GM21529 (cell line): ENCODE data around the gene ZRANB2.
A peak's percentile ranks its signal among the peaks of the same experiment; 100 is the strongest.

Source experiments
- ATAC-seq: cut with Tn5 transposase; IDR thresholded peaks from one replicate; pipeline ENCODE4 v1.9.1; 2021; ENCODE audit not compliant: unreplicated experiment

ZRANB2 gene, protein sequence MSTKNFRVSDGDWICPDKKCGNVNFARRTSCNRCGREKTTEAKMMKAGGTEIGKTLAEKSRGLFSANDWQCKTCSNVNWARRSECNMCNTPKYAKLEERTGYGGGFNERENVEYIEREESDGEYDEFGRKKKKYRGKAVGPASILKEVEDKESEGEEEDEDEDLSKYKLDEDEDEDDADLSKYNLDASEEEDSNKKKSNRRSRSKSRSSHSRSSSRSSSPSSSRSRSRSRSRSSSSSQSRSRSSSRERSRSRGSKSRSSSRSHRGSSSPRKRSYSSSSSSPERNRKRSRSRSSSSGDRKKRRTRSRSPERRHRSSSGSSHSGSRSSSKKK

DNA sequence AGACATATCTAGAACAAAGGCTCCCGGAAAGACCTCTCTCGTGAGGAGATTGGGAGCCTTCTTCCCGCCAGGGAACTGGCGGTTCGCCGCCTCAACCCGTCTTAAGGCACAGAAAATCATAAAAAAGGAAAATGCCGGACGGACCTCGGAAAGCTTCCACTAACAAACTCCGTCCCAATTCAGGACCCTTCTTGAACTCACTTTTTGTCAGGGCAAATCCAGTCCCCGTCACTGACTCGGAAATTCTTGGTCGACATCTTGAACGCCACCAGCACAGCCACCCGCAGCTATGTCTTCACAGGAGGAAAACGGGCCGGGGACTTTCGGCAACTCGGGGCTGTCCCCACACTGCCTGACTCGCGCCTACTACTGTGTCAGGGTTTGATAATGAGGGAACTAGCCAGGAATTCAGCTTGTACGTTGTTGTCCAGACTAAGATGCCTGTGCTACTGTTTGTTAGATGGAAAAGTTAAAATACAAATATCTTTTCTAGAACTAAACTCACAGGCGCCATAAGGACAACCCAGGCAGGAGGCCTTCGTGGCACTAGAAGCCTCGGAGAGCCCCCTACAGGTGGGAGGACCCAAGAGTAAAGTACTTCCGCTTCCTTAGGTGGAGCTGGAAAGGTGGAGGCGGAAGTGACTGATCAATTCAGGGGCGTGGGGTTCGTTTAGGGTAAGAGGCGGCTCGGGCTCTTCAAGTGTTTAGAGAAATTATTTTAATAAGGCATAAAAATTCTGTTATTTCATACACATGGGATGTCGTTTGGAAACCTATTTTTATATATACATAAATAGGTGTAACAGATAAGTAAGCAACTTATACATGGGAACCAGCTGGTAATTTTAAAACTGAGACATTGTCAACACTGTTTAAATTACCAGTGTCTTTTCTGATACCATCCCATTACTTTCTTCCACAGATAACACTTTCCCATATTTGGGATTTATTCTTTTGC, at the start of gene ZRANB2:
Gene ZRANB2 (minus strand): TSS at position 297 of the 958 bp plus-strand sequence. CDS start 40 bp downstream, at position 257.
- ATAC-seq, result peak; percentile 100

DNA sequence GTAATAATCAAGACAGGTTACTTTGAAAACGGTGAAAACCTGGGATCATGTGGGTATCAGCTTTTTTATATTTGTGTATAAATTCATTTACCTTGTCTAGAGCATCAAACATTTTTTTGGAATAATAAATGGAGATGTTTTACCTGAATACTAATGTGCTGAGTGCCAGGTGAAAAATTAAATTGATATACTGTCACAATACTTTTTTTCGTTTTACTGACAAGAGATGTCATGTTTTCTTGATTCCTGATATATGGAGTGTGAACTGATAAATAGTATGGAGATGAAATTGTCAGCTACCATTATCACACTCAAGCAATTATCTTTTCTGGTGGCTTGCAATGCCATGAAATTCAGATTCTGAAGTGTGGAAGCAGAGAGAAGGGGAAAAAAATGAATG, 47.2 kb upstream of the ZRANB2 start:
- ATAC-seq, result no peak

DNA sequence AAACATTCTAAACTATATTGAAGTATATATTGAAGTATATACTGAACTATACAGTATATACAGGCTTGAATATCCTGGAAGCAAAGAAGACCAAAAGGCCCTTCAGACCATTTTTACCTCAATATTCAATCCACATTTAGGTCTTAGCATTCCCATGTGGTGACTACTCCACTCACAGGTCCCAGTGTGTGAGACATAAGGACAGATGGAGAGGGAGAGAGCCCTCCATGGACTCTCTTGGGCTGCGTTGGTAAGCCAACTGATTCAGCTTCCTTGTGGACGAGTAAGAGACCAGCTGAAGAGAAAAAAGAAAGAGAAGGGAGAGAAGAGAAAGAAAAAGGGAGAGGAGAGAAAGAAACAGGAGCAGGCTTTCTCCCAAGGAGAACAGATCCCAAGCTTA, 37.3 kb upstream of the ZRANB2 start:
- ATAC-seq, result no peak

DNA sequence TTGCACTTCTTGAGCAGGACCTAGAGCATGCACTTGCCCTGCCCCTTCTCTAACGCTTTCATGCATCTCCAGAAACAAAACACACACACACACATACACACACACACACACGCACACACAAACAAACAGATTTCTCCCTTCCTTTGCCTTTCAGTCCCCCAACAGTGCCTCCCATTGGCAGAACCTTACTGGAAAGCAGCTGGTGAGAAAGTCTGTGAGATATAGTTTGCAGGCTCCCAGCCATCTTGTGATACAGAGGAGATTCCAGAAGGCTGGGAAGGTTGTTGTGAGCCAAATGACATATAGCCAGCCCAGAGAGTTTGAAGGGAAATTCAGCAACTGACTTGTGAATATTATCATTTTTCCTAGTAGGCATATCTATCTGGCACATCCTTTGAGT, 35.9 kb upstream of the ZRANB2 start:
- no peak for ATAC-seq

DNA sequence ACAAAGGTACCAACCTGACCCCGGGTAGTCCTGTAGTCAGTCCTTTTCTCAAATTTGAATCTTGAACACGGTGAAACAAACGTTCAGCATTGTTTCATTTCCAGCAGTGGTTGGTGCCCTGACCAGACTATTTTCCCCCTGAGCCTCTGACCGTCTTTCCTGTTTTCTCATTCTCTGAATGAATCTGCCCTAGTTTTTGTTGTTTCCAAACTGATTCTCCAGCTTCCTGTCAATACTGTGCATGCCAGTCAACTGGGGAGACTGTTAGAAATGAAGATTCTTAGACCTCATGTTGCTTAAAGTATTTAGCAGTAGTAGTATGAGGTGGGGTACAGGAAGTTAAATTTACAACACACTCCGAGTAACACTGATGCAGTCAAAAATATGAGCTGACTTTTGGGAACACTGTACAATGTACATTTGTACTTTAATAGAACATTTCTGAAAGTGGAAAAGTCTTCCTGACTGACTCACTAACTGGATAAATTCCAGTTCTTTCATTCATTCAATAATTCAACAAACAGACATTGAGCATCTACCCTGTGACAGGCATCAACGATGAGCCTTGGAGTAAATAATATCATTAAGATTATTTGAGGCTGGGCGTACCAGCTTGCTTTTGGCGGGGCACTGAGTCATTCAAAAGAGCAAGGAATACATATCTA, 26.0 kb upstream of the ZRANB2 start:
- no peak for ATAC-seq

DNA sequence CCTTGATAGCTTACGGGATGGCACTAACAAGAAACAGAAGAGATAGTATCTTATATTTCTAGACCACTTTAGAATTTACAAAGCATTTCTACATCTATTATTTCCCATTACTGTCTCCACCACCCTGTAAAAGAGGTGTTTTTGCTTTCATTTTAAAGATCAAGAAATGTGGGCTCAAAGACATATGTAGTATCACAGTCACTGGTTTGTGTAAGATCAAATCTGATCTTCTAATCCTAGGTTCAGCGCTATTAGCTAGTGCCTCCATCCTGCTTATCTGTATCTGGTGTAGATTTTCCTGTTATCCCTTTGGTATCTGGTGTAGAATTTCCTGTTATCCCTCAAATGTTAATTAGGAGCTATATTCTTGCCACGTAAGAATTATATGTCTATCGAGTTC, 23.6 kb upstream of the ZRANB2 start:
- no peak for ATAC-seq

DNA sequence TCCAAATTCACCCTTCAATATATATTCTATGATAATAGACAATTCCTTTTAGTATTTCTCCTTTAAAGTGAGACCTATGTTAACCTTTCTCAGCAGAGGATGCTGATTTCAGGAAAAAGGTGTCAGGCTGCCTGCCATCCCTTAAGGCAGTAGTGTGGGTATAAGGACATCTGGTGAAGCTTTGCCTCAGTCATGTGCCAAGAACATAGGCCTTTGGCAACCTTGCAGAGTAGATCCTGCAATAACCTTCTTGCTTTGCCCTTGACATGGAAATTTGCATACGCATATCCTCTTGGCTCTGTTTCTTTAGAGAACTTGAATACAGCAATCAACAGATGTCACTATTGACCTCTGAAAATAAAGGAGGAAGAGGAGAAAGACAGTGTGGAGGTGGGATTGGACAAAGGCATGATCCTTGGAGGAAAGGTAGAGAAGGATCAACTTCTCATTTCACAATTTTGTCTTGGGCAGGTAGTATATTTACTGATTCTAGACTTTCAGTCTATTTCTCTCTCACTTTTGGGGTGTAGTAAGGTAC, 21.1 kb upstream of the ZRANB2 start:
- no peak for ATAC-seq

DNA sequence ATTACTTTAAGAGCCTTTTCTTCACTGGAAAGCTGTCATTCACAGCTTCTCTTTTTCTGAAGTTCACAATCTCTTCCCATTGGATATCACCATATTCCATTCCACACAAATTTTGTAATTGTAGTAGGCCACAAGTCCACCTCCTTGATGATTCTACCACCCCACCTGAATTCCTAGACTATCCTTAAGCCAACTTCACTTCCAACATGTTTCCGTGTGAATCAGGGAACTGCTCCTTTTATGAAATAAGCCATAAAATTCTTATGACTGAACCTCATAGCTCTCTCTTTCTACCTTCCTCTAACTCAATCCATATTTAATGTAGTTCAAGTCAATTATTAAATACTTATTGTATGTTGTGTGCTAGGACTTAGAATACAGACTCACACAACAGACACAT, 16.6 kb upstream of the ZRANB2 start:
- no peak for ATAC-seq

DNA sequence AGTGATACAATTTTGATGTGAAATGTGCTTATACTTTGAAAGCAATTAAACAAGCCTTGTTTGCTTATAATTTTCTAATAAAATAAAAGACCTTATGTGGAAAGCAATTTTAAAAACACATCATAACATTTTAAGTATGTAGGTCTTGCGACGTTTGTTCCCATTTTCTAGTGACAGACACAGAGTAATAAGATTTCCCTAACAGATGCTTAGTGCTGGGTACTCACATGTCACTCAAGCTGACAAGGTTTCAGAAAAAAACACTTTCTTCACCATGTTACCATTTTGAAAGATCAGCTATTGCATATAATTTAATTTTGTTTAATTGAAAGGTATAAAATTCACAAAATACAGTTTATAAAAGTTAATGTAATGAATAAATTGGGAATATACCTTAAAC, 14.1 kb upstream of the ZRANB2 start:
- no peak for ATAC-seq

DNA sequence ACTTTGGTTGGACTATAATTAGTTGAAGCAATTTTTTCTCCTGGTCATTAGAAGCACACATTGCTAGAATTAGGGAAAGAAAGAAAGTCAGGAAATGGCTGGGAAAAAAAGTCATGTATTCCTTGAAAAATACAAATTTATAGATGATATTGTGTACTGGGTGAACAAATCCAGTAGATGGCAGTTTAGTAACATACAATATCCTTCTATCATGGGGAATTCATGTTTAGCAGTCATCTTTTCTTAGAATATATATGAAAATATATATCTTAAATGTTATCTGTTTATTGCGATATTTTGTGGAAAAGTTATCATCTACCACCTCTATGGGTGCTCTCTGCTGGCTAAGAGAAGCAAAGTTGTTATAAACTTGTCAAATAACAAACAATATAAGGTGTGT, 13.1 kb upstream of the ZRANB2 start:
- no peak for ATAC-seq

DNA sequence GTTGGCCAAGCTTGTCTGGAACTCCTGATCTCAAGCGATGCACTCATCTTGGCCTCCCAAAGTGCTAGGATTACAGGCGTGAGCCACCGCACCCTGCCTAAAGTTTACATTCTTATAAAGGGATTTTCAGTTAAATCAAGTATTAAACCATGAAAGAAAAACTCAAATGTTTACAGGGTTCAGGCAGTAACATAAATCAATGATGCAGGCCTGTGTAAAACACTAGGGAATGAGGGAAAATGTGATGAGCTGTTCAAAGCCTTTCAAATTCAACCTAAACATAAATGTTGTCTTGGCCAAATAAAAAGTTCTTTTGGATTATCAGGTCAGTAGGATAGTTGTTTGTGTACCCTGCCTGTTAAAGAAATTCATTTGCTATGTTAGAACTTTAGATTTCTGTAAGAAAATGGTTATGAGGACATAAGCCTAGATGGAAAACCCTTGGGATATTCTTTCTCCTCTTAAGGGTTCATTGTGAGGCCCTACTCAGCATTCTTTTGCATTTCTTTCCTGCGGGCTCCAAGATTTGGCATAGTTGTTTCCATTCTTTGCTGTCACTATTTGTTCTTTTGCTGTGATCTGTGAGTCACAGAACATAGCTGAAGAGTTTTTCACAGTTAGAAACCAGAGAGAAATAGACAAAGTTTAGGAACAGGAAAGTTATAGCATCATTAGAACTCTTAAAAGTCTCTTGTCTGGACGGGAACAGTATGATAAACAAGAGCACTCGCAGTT, 8.9 kb upstream of the ZRANB2 start:
- ATAC-seq, result no peak

DNA sequence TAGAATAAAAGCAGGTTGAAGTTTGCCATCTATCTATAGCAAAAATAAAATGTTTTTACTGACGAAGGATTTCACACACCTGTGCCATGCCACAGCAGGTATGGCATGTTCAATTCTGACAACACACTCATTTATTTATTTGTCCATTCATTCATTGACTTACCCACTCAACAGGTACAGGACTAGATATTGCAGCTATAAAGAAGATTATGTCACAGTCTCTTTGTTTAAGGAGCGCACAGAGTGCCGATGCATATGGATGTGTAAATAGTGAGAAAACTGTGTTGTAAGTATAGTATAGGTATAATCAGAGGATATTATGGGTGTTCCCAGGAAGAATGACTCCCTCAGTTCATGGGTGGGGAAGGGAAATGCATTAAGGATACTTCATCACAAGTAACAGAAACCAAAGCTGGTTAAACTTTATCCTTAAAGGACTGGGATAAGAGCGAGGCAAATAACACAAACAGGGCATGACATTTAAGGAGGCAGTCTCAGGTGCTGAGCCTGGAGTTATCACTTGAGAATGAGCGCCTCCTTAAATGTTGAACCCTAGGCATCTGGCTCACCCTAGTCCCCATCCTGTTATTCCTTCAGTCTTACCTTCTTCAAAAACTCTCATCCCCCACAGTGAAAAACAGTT, 7.9 kb upstream of the ZRANB2 start:
- ATAC-seq, result no peak

DNA sequence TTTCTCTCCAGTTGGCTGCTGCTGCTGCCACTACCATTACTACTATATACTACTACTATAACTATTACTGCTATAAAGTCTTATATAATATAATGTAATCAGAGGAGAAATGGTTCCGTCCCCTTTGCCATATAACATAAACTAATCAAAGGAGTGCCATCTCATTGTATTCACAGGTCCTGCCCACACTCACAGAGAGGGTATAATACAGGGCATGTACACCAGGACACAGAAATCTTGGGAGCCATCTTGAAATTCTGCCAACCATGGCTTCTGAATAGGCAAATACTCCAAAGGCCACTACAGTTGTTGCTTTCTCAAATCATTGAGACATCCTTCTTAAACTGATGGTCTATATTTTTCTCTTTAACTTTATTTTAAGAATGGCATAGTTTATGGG, 6.9 kb upstream of the ZRANB2 start:
- ATAC-seq, result no peak

DNA sequence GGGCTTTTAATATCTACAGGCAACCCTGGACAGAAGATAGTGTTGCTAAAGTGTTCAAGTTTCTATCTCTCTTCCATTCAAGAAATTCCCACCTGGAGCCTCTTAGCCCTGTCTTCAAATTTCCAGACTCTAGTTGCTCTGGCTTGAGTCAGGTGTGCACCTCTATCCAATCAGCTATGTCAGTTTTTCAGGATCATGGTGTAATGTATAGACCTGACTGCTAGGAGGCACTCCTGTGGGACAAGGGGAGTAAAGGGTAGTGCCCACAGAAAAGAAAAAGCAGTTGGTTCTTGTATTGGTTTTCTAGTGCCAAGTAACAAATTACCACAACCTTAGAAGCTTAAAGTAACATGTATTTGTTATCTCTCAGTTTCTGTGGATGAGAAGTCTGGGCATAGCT, 6.2 kb upstream of the ZRANB2 start:
- ATAC-seq, result no peak

DNA sequence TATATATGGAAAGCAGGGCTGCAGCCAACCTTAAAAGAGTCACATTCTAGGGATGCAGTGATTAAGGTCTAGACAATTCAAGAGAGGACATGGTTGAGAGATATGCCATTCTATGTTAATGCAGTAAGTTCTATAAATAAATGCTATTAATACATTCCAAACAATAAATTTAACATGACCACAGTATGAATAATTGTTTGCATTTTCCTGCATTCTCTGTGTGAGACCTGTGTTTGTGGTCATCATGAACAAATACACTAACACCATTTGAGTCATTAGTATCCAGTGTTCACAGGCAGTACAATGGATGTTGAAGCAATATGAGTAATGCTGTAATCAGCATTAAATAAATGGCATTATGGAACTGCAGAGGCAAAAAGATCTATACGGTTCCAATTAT, 5.5 kb upstream of the ZRANB2 start:
- ATAC-seq, result no peak

DNA sequence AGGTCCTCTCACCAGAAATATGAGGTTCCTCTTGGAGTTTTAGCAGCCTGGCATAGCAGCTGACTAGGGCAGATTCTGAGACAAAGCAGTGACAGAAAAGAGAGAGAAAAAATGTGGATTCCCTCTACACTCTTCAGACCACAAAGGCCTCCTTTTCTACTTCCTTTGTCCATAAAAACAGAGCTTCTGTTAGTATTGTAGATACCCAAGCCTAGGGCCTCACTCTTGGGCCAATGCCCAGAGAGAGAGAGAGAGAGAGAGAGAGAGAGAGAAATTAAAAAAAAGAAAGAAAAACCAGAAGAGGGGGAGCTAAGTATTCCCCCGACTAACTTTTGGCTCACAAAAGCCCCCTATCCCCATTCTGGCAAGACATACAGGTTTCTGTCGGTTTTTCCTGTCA, 2.4 kb upstream of the ZRANB2 start:
- no peak for ATAC-seq

DNA sequence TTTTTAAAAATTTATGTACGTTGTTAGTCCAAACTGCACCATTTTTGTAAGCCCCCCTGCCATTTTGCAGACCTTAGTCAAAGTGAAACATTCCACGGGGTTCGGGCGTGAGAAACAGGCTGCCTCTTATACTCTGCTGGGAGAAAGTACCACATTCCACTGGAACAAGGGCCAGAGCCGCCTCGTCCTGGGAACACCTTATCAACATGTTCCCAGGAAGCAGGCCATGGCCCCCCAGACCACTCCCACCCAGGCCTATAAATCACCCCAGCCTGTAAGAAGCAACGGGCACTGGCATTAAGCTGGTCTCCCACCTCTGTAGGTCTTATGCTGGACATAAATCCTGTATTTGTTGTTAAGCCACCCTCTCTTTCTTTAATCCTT, 854 bp upstream of the ZRANB2 start:
- no peak for ATAC-seq

DNA sequence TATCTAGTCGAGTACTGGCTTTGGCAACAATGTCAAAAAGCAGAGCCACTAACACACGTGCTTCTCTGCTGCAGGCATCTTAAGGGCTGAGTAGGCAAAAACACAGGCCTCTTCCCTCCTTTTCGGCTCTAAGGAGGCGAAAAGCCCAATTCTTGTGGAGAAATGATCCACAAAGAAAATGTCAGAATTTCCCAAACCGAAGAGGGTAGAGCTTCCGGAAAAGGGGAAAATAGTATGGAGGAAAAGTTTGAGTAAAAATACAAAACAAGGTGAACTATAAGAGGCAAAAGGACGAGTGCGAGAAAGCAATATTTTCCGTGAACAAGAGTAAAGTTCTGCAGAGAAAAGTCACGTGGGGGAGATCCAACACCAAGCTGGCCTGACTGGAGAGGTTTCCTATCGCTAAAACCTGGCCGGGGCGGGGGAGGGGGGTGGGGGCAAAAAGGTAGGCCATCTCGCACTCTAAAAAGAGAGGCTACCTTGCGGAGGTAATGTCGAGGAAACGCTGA, 551 bp downstream of the ZRANB2 start:
- ATAC-seq, result peak; percentile 11

DNA sequence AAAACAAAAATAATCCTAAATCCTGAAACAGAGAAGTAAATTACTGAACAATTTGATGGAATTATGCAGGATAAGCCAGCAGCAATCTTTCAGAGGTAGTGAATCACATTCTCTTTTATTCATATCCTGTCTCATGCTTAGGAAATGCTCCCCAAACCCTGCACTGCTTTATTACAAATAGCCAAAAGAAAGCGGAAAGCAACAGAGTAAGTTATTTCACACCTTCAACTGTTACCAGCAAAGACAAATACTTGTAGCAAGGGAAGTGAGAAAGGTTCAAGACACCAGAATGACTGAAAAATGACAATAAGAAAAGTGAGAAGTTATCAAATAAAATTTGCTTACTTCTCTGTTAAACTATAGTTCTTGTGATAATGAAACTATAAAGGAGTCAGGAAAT, 6.2 kb downstream of the ZRANB2 start:
- ATAC-seq, result peak; percentile 48

DNA sequence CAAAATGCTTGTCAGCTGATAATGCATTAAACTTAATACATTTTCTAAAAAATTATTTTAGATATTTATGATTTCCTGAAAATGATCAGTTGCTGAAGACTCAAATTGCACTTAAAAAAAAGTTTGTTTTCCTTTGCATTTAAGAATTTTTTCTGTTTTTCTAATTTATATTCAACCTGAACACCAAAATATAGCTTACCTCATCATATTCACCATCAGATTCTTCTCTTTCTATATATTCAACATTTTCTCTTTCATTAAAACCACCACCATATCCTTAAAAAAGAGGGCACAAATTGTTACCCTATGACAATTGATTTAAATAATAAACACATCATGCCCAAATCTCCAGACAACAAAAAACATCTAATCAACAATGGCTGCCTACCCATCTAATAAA, 8.6 kb downstream of the ZRANB2 start:
- ATAC-seq, result no peak
